Measurements from ENCODE around the gene PTS. TPM values are rescaled to one million over a fixed set of nuclear protein-coding genes. Genes with fewer than 3 reads are reported as not detected.

PTS gene
- total RNA-seq, result 41.0 TPM

DNA sequence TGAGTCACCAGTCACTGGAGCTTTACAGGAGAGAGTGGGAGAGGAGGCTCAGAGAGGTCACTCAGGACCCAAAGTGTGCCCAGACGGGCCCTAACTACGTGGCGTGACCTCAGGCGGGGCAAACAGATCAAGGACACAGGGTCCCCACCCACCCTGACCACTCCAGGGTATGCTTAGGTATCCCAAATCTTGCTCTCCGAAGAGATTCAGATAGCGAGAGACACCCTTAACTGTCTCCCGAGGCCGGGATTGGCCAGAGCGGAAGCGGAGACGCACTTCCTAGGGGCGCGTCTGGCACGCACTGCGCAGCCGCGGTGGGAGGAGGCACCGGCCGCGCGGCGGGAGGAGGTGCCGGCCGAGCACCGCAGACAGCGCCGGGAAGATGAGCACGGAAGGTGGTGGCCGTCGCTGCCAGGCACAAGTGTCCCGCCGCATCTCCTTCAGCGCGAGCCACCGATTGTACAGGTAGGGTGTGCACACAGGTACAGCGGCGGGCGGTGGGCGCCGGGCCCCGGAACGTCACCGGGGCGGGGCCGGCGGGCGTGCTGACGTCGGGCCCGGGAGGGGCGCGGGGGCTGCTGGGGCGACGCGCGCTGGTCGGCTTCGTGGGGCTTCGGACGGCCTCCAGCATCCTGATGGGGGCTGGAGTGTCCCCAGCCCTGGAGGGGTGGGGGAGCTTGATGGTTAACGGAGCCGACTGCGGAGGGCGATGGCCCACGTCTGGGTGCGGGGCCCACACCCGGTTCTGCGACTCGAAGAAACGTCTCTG lies at the start of gene PTS:
Gene PTS, plus strand, starts transcription at position 367 of the 769 bp plus-strand sequence. Its CDS starts 16 bp downstream, at position 383.

DNA sequence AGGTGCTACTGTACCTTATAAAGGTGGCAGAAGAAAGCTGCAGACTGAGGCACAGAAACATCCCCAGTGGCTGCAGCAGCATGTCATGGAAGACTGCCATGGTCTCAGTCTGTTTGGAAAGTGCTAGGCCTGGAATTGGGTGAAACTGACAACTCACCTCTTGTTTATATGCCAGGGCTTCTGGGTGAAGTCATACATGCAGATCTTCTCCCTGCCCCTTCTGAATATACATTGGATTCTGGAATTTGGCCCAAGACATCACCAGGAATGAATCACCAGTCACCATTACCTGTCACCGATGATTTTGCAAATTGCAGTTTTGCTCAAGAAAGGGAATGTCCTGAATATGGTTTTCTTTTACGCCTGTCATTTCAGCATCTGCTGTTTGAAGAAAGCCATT lies 34.3 kb downstream of the PTS start, which contains the start of gene PLET1:
Gene PLET1, minus strand, starts transcription at position 371 of the 400 bp plus-strand sequence. Its CDS starts 271 bp downstream, at position 100.

Small RNAs within 50 kb of the gene (small RNA-seq; reads per million reads assigned to genes)
- not detected for gene MRPS36P4 (ENCODE audit: low replicate concordance)

Other genes with a start within 250 kb of the PTS start
- 36.9 TPM for gene DLAT, start 201.0 kb upstream of the PTS start, total RNA-seq
- gene PIH1D2, start 152.4 kb upstream of the PTS start, total RNA-seq, result 2.2 TPM
- 32.2 TPM for gene NKAPD1, start 152.1 kb upstream of the PTS start, total RNA-seq
- 48.8 TPM for gene TIMM8B, start 139.7 kb upstream of the PTS start, total RNA-seq
- gene SDHD, start 139.6 kb upstream of the PTS start, total RNA-seq, result 67.0 TPM
- gene IL18, start 62.3 kb upstream of the PTS start, total RNA-seq, result not detected
- 2.2 TPM for gene TEX12, start 59.1 kb upstream of the PTS start, total RNA-seq
- 12.5 TPM for gene BCO2, start 50.9 kb upstream of the PTS start, total RNA-seq
- gene PLET1, start 34.4 kb downstream of the PTS start, total RNA-seq, result not detected

All from parietal lobe (tissue), 2 donors.